HG03280 (cell line): ENCODE results near the gene COPZ2.
"Not testable (repeated sequence)": the region's sequence is repeated elsewhere in the genome, so short reads cannot be mapped to it uniquely, and the experiment has no call there.

Experiments used
- ATAC-seq: cut with Tn5 transposase; IDR thresholded peaks from one replicate; pipeline ENCODE4 v1.9.1; 2021; ENCODE audit warnings: mild to moderate bottlenecking, moderate library complexity; ENCODE audit not compliant: unreplicated experiment

The COPZ2 gene

DNA sequence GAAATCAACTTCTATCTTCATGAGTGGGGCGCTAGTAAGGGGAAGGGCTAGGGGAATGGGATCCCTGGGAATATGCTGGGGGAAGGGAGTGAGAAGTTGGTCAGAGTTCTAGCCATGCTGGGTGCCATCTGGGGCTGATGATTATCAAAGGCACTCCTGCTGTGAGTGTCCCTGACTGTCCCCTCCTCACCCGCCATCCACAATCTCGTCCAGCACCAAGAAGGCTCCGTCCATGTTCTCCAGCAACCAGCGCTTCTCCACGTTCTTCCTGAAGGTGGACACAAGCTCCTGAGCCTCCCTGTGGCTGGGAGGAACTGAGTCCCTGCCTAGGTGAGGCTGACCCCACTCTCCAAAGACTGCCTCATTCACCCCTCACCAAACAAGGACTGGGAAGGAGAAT, 5.6 kb downstream of the COPZ2 start:
- ATAC-seq = no peak

- ATAC-seq = no peak
Measured at GRCh38 chr17:48030531-48030930, 7.1 kb downstream of the COPZ2 start.

- no peak for ATAC-seq
Measured at GRCh38 chr17:48028736-48029135, 8.9 kb downstream of the COPZ2 start.

DNA sequence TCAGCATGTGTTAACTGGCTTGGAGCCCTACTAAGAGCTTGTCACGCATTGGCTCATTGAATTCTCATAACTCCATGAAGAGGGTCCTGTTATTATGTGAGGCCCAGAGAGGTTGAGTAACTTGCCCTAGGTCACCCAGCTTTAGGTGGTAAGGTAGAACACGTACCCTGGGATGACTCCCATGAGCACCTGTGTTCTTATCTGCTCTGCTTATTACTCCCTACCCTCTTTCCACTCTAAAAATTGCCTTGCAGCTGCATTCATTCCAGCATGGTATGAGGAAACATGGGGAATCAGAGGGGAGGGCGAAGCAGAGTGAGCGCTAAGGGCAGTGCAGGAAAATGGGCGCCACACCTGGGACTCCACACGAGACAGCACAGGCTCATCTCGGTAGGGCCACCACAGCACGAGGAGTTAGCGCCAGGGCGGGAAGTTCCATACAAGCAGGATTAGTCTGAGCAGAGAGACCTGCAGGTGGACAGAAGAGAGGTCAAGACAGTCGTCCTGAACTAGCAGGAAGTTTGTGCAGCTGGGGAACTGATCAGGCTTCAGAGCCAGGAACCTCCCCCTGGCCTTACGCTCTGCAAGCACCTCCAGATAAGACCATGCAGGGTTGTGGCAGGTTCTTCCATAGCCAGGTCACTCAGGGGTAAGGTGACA, 10.1 kb downstream of the COPZ2 start:
- ATAC-seq = no peak

- no peak for ATAC-seq
Measured at GRCh38 chr17:48026502-48027321, 10.9 kb downstream of the COPZ2 start.

DNA sequence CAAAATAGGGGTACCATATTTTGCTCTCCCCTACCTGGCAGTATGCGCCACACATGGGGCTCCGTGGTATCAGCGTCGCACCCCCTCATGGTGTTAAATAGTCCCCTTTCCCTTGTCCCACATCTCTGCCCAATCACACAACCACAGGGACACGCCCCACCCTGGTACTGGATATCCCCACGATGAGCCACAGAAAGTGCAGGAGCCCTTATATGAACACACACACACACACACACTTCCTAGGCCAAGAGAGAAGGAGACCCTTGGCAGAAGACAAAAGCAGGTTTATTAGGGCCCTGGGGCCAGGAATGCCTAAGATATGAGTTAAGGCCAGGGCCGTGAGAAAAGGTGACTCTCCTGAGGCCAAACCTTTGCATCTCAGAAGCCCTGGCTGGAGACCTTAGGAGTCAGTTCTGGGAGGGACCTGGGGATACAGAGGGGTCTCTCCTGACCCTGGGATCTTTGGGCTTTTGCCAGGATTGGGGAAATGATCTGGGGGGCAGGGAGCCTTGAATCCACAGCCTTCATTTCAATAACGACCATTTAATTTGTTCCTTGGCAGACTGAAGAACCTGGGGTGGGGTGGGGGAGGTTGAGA, 11.6 kb downstream of the COPZ2 start:
- ATAC-seq = no peak

GRCh38 chr17:48025040-48025903, 12.3 kb downstream of the COPZ2 start:
- ATAC-seq = peak; percentile 88

GRCh38 chr17:48024149-48025039, 13.2 kb downstream of the COPZ2 start:
- ATAC-seq = peak; percentile 6

GRCh38 chr17:48023400-48024148, 14.0 kb downstream of the COPZ2 start:
- ATAC-seq = no peak

DNA sequence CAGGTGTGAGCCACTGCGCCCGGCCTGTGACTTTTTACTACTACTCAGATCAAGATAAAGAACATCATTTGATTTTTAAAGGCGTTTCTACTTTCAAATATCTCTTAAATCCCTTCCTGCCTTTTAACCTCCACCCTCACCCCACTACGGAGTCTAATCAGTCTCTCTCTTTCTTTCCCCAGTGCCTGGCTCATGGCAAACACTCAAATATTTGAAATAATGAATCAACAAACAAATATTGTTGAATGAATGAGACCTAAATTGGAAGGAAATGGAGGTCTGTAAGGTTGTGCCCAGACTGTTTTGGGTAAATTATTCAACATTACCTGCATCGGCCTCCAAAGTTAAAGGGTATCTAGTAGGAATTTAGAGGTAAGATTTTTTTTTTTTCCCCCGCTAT, 14.7 kb downstream of the COPZ2 start:
- no peak for ATAC-seq

DNA sequence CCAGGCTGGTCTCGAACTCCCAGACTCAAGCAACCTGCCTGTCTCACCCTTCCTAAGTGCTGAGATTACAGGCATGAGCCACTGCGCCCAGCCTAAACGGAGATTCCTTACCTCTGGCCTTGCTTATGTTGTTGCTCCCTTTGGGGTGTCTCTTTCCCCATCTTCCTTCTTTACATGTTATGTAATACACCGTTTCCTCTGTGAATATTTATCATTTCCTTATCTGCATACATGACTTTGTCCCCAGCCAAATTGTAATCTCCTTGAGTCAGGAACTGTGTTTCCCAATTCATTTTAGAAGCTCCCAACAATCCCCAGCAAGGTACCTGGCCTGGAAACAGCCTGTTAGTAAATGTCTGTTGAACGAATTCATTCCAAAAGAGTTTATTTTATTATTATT, 15.7 kb downstream of the COPZ2 start:
- no peak for ATAC-seq

GRCh38 chr17:48017817-48018158, 19.8 kb downstream of the COPZ2 start:
- not testable (repeated sequence) for ATAC-seq

GRCh38 chr17:48016112-48016511, 21.5 kb downstream of the COPZ2 start:
- ATAC-seq = no peak

DNA sequence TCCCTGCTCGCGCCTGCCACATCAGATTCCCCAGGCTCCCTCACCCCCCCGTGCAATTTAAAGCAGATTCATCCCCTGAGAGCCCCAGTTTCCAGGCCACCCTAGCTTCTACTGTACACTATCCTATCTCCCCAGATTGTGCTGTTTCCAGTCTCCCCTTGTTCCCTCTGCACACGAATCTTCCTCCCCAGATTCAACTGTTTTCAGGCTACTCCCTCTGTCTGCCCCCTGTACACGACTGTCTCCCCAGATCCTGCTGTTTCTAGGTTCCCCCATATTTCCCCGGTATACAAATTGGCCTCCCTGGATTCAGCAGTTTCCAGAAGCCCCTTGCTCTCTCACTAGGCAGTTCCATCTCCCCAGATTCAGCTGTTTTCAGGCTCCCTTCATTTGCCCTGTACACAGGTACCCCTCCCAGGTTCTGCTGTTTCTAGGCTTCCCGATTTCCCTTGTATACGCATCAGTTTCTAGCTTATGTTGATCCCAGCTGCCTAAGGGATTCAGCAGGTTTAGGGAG, 22.9 kb downstream of the COPZ2 start:
- no peak for ATAC-seq

- no peak for ATAC-seq
Measured at GRCh38 chr17:48013876-48014594, 23.6 kb downstream of the COPZ2 start.

DNA sequence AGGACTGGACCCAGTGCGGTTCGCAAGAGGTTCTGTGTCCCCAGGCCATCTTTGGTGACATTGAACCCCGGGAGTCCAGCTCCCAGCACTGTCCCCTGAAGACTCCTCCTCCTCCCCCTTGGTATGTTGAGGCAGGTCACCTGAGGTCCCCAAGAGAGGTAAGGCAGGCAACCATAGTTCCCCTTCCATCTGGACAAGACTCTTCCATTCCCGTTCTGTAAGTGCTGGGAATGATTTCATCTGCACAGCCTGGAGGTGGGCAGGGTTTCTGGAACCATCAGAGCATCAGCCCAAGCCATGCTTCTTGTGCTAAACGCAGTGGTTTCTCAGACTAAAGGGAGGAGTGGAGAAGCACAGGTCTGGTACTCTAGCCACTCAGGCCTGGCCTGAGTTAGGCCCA, 24.9 kb downstream of the COPZ2 start:
- ATAC-seq = no peak

GRCh38 chr17:48012151-48012520, 25.5 kb downstream of the COPZ2 start:
- ATAC-seq = peak; percentile 70

GRCh38 chr17:48011405-48012150, 26.0 kb downstream of the COPZ2 start:
- ATAC-seq = no peak
